ENCODE measurements around the gene CASK. TPM values are rescaled to one million over a fixed set of nuclear protein-coding genes. Genes with fewer than 3 reads are reported as not detected.
"Not testable (repeated sequence)": the region's sequence is repeated elsewhere in the genome, so short reads cannot be mapped to it uniquely, and the experiment has no call there.

CASK gene
- polyA plus RNA-seq, 4 donors: 43.6 to 52.7 (median 50.0) TPM

- no peak for DNase-seq (ENCODE audit: low read depth in 4 of 4, low spot score in 3 of 4)
Measured at GRCh38 chrX:41655631-41656030, 267.7 kb downstream of the CASK start.

- DNase-seq (ENCODE audit: low read depth in 4 of 4, low spot score in 3 of 4): no peak
Measured at GRCh38 chrX:41655101-41655500, 268.3 kb downstream of the CASK start.

- DNase-seq (ENCODE audit: low read depth in 4 of 4, low spot score in 3 of 4): no peak
Measured at GRCh38 chrX:41653125-41653524, 270.2 kb downstream of the CASK start.

DNA sequence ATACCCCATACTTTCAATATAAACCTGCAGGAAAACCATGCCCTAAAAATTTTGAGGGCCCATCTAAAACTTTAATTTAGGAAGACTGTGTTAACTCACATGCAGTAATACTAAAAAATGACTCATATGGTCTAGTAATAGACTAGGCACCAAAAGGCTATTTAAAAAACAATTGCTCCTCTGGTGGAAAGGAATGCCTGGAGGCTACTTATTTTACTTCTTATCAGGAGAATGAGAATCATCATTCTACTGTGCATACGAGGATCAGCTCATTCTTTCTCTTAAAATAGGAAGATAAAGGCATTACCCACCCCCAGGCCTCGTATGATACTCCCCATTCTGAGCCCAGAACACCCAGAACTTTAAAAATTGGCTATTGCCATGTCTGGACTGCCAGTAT, 277.2 kb downstream of the CASK start:
- not testable (repeated sequence) for DNase-seq (ENCODE audit: low read depth in 4 of 4, low spot score in 3 of 4)

DNA sequence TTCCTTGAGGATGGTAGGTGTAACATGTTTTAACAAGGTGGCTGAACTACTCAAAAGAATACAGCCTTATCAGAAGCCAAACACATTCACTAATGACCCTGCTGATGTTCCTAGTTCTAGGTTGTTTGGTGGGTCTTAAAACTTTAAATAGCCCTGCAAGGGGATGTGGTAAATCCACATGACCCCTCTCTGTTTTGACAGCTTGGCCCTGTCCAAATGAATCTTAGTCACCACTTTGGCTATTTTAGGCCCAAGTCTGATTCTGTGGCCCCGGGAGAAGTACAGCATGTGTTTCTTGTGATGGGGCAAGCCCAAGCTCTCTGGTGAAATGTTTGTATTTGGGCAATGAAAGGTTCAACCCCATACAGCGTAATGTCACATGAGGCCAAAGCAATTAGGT, 289.1 kb downstream of the CASK start:
- no peak for DNase-seq (ENCODE audit: low read depth in 4 of 4, low spot score in 3 of 4)

DNA sequence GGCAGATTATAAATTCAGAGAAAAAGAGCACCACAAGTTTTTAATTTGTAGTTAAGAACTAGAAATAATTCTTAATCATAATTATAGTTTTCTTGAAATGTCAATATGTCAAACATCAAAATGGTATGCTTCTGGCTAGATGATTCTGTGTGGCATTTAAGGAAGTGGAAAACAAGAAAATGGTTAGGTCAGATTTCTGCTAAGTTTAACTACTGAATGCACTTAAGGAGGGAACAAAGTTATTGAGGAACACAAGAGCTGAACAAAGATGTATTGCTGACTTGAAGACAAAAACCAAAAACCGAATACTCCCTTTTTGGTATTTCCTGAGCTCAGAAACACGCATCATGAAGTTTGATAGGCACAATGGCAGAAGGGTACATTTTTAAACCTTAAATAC, 293.3 kb downstream of the CASK start:
- no peak for DNase-seq (ENCODE audit: low read depth in 4 of 4, low spot score in 3 of 4)

DNA sequence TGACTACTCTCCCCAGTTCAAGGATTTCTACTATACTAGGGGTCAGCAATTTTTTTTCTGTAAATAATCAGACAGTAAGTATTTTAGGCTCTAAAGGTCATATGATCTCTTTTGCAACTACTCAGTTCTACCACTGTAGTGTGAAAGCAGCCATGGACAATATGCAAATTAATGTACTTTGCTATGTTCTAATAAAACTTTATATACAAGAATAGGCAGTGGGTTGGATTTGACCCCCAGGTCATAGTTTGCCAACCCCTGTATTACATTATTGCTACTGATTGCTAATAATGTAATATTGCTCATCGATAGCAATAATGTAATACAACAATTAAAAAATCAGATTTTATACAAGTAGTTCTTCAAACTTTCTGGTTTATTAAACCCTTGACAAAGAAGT, 293.8 kb downstream of the CASK start:
- DNase-seq (ENCODE audit: low read depth in 4 of 4, low spot score in 3 of 4): no peak

DNA sequence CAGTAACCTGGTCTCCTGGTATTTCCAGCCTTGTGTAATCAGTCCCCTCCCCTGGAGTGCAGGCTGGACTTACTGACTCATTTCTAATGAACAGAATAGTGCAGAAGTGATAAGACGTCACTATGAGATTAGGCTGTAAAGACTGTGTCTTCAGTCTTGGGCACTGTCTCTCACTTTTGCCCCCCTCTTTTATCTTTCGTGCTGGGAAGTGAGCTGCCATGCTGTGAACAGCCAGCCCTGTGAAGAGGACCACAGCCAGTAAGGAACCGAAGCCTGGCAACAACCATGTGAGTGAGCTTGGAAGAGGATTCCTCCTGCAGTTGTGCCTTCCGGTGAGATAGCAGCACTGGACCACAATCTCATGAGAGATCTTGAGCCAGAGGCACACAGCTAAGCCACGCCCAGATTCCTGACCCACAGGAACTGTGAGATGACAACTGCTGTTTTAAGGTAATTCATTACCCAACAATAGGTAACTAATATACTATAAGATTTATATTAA, 302.1 kb downstream of the CASK start:
- no peak for DNase-seq (ENCODE audit: low read depth in 4 of 4, low spot score in 3 of 4)

DNA sequence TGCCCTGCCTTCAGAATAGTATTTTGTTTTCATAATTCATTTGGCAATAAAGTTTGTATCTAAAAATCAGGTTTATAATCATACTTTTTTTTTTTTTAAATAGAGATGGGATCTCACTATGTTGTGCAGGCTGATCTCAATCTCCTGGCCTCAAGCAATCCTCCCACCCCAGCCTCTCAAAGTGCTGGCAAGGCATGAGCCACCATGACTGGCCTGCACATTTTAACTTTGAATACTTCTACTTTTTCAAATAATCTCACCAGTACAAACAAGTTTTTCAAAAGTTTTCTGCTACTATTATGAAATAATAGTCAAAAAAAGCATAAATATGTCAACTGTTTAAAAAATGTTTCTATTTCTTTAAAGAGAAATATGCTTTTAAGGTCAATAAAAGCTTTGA, 304.1 kb downstream of the CASK start:
- no peak for DNase-seq (ENCODE audit: low read depth in 4 of 4, low spot score in 3 of 4)

- DNase-seq (ENCODE audit: low read depth in 4 of 4, low spot score in 3 of 4): no peak
Measured at GRCh38 chrX:41616935-41617334, 306.4 kb downstream of the CASK start.

DNA sequence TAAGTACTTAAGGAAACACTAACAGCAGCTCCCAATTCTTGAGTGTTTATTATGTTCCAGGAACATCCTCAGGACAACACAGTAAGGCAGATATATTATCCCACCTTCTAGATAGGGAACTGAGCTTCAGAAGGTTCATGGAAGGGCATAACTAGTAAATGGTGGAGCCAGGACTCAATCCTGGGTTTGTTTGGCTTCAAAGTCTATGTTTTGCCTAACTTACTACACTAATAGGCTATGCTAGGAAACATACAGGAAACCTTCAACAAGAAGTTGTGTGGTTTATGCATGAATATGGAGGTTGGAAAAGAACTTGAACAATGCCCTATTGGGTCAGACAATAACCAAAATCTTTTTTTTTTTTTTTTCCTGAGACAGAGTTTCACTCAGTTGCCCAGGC, 307.1 kb downstream of the CASK start:
- no peak for DNase-seq (ENCODE audit: low read depth in 4 of 4, low spot score in 3 of 4)

DNA sequence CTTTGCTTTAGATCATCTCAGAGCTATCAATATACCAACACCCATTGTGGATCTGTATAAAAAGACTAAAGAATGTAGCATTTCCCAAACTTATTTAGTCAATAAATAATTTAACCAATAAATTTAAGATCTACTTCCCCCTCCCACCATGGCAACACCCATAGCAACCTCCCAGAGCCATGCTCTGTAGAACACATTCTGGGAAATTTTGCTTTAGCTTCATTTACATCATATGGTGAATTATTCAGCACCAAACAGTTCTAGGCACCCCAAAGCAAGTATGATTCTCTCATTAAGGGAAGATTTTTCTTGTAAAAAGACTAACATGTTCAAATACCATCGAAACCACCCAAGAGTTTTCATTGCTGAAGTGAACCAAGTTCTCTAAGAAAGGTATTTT, 315.1 kb downstream of the CASK start:
- no peak for DNase-seq (ENCODE audit: low read depth in 4 of 4, low spot score in 3 of 4)

DNA sequence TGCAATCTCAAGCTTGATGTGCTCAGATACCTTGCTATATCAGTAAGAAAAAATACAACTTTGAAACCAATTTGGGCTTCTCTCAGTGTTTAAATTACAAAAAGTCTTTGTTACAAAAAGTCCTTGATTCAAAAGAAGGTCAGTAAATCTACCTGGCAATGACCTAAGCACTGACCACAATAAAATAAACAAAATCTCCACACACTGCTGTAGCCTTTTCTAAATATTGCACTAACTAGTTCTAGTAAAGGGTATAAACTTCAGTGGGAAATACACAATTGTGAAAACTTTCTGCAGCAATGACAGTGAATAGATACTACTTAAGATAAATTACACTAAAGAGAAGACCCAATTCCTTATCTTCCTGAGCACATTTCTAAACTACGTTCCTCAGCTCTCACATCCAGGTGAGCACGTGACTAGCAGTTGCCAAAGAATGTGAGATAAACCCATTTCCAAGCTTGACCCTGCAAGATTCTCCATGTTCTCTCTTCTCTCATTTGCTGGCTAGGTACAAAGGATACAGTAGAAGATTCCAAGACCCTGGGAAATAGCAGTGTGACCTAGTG, 316.0 kb downstream of the CASK start:
- DNase-seq (ENCODE audit: low read depth in 4 of 4, low spot score in 3 of 4): no peak

GRCh38 chrX:41606057-41606456, 317.3 kb downstream of the CASK start:
- not testable (repeated sequence) for DNase-seq (ENCODE audit: low read depth in 4 of 4, low spot score in 3 of 4)

DNA sequence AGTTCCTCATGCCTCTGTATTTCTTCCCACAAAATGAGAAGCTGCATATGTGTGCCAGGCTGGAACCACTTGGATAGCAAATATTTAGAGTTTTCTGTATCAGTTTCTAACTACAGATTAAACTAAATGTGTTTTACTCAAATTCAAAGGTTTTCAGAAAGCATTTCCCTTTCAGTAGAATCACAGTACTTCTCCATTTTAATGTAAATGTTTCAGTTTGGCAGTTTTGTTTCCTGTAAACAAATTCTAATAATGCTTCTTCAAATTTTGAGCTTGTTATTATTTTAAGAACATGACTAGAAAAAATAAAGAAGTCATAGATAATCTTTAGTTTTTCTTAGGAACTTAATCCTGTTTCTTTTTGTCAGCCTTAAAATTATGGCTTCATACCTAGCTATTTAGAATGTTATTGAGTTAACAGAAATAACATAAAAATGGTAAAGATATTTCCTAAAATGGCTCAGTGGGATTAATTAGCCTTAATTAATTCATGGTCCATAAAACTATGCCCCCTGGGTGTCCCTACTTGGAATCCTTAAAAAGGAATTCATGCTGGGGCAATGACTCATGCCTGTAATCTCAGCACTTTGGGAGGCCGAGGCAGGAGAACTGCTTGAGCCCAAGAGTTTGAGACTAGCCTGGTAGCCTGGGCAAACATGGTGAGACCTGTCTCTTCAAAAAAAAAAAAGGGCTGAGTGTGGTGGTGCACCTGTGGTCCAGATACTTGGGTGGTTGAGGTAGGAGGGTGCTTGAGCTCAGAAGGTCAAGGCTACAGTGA, 318.4 kb downstream of the CASK start:
- DNase-seq (ENCODE audit: low read depth in 4 of 4, low spot score in 3 of 4): no peak

DNA sequence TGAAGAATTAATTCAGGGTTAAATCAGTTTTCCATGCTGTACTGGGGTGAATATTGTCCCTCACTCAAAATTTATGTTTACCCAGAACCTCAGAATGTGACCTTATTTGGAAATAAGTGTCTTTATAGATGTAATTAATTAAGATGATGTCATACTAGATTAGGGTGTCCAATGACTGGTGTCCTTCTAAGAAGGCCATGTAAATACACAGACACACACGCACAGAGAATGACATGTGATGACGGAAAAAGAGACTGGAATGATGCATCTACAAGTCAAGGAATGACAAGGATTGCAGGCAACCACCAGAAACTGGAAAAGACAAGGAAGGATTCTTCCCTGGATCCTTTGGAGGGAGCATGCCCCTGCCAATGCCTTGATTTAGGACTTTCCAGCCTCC, 319.2 kb downstream of the CASK start:
- DNase-seq (ENCODE audit: low read depth in 4 of 4, low spot score in 3 of 4): no peak

- no peak for DNase-seq (ENCODE audit: low read depth in 4 of 4, low spot score in 3 of 4)
Measured at GRCh38 chrX:41603596-41603995, 319.8 kb downstream of the CASK start.

GRCh38 chrX:41602816-41603345, 320.5 kb downstream of the CASK start:
- DNase-seq (ENCODE audit: low read depth in 4 of 4, low spot score in 3 of 4): no peak

DNA sequence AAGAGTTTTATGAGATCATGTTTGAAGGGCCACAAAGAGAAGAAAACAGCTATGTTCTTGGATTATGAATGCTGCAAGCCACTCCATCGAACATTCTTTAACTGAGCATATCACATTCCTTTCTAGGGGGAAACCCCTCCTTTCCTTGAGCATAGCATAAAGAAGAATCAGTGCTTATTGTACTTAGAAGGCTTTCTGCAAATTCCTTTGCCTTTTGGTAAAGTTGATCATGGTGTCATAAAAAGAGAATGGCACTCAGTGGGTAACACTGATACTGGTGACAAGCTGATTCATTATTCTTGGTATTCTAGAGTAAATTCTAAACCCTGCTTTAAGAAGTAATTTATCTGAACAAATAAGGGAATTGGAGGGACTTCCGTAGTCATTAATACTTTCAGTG, 323.1 kb downstream of the CASK start:
- DNase-seq (ENCODE audit: low read depth in 4 of 4, low spot score in 3 of 4): no peak

DNA sequence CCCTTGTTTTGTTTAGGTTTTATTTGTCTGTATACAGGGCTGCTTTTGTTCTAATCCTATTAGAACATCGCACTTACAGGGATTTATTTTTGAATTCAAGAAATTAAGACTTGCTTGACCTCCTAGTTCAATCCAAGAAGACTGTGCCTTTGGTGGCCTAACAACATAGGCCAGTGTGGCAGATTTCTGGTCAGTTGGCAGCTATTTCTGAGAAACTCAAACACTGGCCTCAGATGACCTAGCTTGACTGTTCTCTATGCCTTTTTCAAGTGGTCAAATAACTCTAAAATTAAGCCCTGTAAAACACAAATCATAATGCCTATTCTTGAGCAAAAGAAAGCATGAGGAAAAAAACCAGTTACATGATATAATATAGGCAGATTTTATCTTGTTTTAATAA, 323.8 kb downstream of the CASK start:
- DNase-seq (ENCODE audit: low read depth in 4 of 4, low spot score in 3 of 4): no peak

GRCh38 chrX:41596596-41596995, 326.8 kb downstream of the CASK start:
- DNase-seq (ENCODE audit: low read depth in 4 of 4, low spot score in 3 of 4): no peak

GRCh38 chrX:41594634-41595033, 328.7 kb downstream of the CASK start:
- DNase-seq (ENCODE audit: low read depth in 4 of 4, low spot score in 3 of 4): no peak
